Trophoblast cell (in vitro differentiated cells and primary cell): Measurements from ENCODE around the gene PAGE3. TPM values are rescaled to one million over a fixed set of nuclear protein-coding genes. Genes with fewer than 3 reads are reported as not detected.

Experiments
- DNase-seq, 2 donors: peaks; one replicate each; pipeline ENCODE4 v3.0.0-alpha.2; 2016
- H2AFZ ChIP-seq: 2 replicates; pipeline ENCODE4 v1.6.1; 2013; ENCODE audit warnings: low read length, moderate library complexity, mild to moderate bottlenecking; ENCODE audit not compliant: insufficient read depth, poor library complexity
- H2AK5ac ChIP-seq: 2 replicates; pipeline ENCODE4 v1.6.1; 2013; ENCODE audit warnings: mild to moderate bottlenecking, low read length
- H2BK120ac ChIP-seq: 2 replicates; pipeline ENCODE4 v1.6.1; 2013; ENCODE audit warnings: low read length, mild to moderate bottlenecking, moderate library complexity; ENCODE audit not compliant: insufficient read depth, poor library complexity
- H2BK12ac ChIP-seq: 2 replicates; pipeline ENCODE4 v1.6.1; 2013; ENCODE audit warnings: mild to moderate bottlenecking, low read length, moderate library complexity
- H2BK5ac ChIP-seq: 2 replicates; pipeline ENCODE4 v1.6.1; 2013; ENCODE audit warnings: low read length, low read depth, moderate library complexity, mild to moderate bottlenecking; ENCODE audit not compliant: poor library complexity
- H3K14ac ChIP-seq: 2 replicates; pipeline ENCODE4 v1.6.1; 2013; ENCODE audit warnings: mild to moderate bottlenecking, low read length
- H3K18ac ChIP-seq: 2 replicates; pipeline ENCODE4 v1.6.1; 2013; ENCODE audit warnings: mild to moderate bottlenecking, low read length
- H3K23ac ChIP-seq: 2 replicates; pipeline ENCODE4 v1.6.1; 2013; ENCODE audit warnings: low read length
- H3K27ac ChIP-seq: 2 replicates; pipeline ENCODE4 v1.5.1; 2013; ENCODE audit warnings: low read depth, mild to moderate bottlenecking, inconsistent platforms, low read length, moderate library complexity
- H3K27me3 ChIP-seq: 2 replicates; pipeline ENCODE4 v1.6.1; 2013; ENCODE audit warnings: inconsistent platforms, mild to moderate bottlenecking, low read length, moderate library complexity; ENCODE audit not compliant: insufficient read depth
- H3K36me3 ChIP-seq, 2 experiments: 1 replicate in 1 of 2; 2 replicates in 1 of 2; pipeline ENCODE4 v1.6.1; 2013; ENCODE audit warnings: low read length in 2 of 2, mild to moderate bottlenecking in 2 of 2, moderate library complexity in 1 of 2; ENCODE audit not compliant: insufficient read depth in 2 of 2, control insufficient read depth in 1 of 2
- H3K4ac ChIP-seq: 2 replicates; pipeline ENCODE4 v1.6.1; 2013; ENCODE audit warnings: low read depth, mild to moderate bottlenecking, low read length, moderate library complexity
- H3K4me1 ChIP-seq, 2 experiments: 1 replicate in 1 of 2; 2 replicates in 1 of 2; pipeline ENCODE4 v1.6.1; 2013; ENCODE audit warnings: low read length in 2 of 2, mild to moderate bottlenecking in 2 of 2, moderate library complexity in 1 of 2; ENCODE audit not compliant: insufficient read depth in 2 of 2, control insufficient read depth in 1 of 2
- H3K4me2 ChIP-seq: 2 replicates; pipeline ENCODE4 v1.6.1; 2013; ENCODE audit warnings: inconsistent platforms, mild to moderate bottlenecking, low read length, moderate library complexity
- H3K4me3 ChIP-seq: 2 replicates; pipeline ENCODE4 v1.5.1; 2013; ENCODE audit warnings: mild to moderate bottlenecking, low read depth, low read length, inconsistent platforms
- H3K79me1 ChIP-seq: one replicate; pipeline ENCODE4 v1.6.1; 2013; ENCODE audit warnings: low read length
- H3K79me2 ChIP-seq: 2 replicates; pipeline ENCODE4 v1.6.1; 2013; ENCODE audit warnings: low read length, mild to moderate bottlenecking; ENCODE audit not compliant: control insufficient read depth, insufficient read depth, poor library complexity
- H3K9ac ChIP-seq: 2 replicates; pipeline ENCODE4 v1.6.1; 2013; ENCODE audit warnings: mild to moderate bottlenecking, low read length
- H3K9me3 ChIP-seq: 2 replicates; pipeline ENCODE4 v1.6.1; 2013; ENCODE audit warnings: low read depth, mild to moderate bottlenecking, control low read depth, inconsistent platforms, low read length; ENCODE audit not compliant: insufficient read depth
- H4K12ac ChIP-seq: 2 replicates; pipeline ENCODE4 v1.6.1; 2013; ENCODE audit warnings: low read depth, mild to moderate bottlenecking, low read length, moderate library complexity
- H4K8ac ChIP-seq: 2 replicates; pipeline ENCODE4 v1.6.1; 2013; ENCODE audit warnings: low read depth, mild to moderate bottlenecking, low read length, moderate library complexity
- H4K91ac ChIP-seq: one replicate; pipeline ENCODE4 v1.6.1; 2013; ENCODE audit warnings: low read depth, mild to moderate bottlenecking, low read length, moderate library complexity
- WGBS: extraction: QIAGEN DNeasy Blood & Tissue Kit; methylation state at CpG from one replicate; pipeline ENCODE4 v1.1.7; 2013; ENCODE audit warnings: missing lambda C conversion rate; ENCODE audit not compliant: insufficient read length, insufficient coverage; ENCODE audit errors: extremely low coverage; 5-methylcytosine and 5-hydroxymethylcytosine counted together
- polyA plus RNA-seq: library from polyadenylated mRNA; stranded (reverse); fragments of 200-250 nt; gene quantifications from 2 replicates; pipeline ENCODE4 v1.2.3, GENCODE V29; 2013

The PAGE3 gene, protein sequence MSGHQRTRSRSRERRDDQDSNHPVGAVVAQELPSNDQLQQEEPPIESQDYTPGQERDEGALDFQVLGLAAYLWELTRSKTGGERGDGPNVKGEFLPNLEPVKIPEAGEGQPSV
- not detected in 2 replicates for polyA plus RNA-seq

DNA sequence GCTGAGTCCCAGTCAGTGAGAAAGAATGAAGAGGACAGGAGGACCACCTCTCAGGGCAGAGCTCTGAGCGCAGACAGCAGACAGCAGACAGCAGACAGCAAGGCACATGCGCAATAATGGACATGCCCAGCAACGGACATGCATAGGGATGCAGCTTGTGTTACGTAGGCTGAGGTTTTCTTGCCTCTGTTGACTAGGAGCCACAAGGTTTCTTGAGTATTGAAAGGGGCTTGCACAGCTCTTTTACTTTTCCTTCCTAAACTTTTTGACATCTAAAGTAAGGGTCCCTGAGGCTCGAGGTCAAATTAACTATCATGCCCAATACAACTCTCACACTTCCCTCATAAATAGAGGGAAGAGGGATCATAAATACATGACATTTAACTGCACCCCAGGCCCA, at the start of gene PAGE3:
TSS of gene PAGE3 (minus strand) at position 101 of the 400 bp plus-strand sequence. CDS start 1,013 bp downstream, outside the sequence.
- Histone ChIP-seq H2BK120ac (no peak within 1 kb of the TSS), H3K36me3 (no peaks in the 10 kb centered on the region), H4K12ac (no peak within 1 kb of the TSS), H3K4me1 (no peaks in the 10 kb centered on the region), H3K27ac (no peak within 1 kb of the TSS), H4K91ac (no peak within 1 kb of the TSS), H3K9me3 (peaks cover 6% of the 10 kb centered on the region), H3K4me3 (no peak within 1 kb of the TSS), H3K18ac (no peak within 1 kb of the TSS), H2BK5ac (no peak within 1 kb of the TSS), H3K9ac (no peak within 1 kb of the TSS), H3K79me2 (no peaks in the 10 kb centered on the region), H3K79me1 (no peaks in the 10 kb centered on the region), H3K4ac (no peak within 1 kb of the TSS), H3K14ac (no peak within 1 kb of the TSS), H4K8ac (no peak within 1 kb of the TSS), H2AK5ac (no peak within 1 kb of the TSS), H2BK12ac (no peak within 1 kb of the TSS), H3K23ac (no peak within 1 kb of the TSS), H2AFZ (no peak within 1 kb of the TSS), H3K4me2 (no peak within 1 kb of the TSS), H3K27me3 (no peaks in the 10 kb centered on the region)
- WGBS: no CpG with 5 or more reads among the region's 5 CpGs
- no peak for DNase-seq

DNA sequence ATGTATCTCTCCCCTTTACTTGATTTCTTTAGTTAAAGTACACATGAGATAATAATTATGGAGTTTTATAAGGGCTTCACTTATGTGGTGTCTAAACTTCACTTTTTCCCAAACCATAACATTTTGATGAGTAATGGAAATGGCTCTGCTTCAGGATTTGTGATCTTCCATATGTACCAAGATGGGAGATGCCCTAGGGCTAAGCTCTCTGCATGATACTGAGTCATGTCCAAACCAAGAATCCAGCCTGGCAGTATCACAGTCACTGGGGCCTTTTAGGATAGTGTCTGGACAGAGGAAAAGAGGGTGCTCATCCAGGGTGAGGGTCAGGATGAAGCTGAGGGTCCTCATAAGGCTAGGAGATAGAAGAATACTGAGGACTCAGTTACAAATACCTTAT, 47.9 kb upstream of the PAGE3 start:
- no peaks in the 10 kb centered on the region for H3K79me2 ChIP-seq
- no peak overlapping the region for H3K4me3 ChIP-seq
- no peak overlapping the region for H2AK5ac ChIP-seq
- no peak overlapping the region for H3K23ac ChIP-seq
- no peak overlapping the region for H4K8ac ChIP-seq
- H3K79me1 ChIP-seq: no peaks in the 10 kb centered on the region
- H3K14ac ChIP-seq: no peak overlapping the region
- no peaks in the 10 kb centered on the region for H3K27me3 ChIP-seq
- H2BK5ac ChIP-seq: no peak overlapping the region
- no peak overlapping the region for H3K9ac ChIP-seq
- no peak overlapping the region for H3K27ac ChIP-seq
- H3K4ac ChIP-seq: no peak overlapping the region
- no peak overlapping the region for H3K4me2 ChIP-seq
- no peak overlapping the region for H2AFZ ChIP-seq
- H4K12ac ChIP-seq: no peak overlapping the region
- no peak overlapping the region for H2BK120ac ChIP-seq
- no peaks in the 10 kb centered on the region for H3K9me3 ChIP-seq
- H3K4me1 ChIP-seq: no peaks in the 10 kb centered on the region
- H2BK12ac ChIP-seq: no peak overlapping the region
- H3K18ac ChIP-seq: no peak overlapping the region
- DNase-seq: peak in 1 of 2 donors; percentile 4
- no peaks in the 10 kb centered on the region for H3K36me3 ChIP-seq
- H4K91ac ChIP-seq: no peak overlapping the region

DNA sequence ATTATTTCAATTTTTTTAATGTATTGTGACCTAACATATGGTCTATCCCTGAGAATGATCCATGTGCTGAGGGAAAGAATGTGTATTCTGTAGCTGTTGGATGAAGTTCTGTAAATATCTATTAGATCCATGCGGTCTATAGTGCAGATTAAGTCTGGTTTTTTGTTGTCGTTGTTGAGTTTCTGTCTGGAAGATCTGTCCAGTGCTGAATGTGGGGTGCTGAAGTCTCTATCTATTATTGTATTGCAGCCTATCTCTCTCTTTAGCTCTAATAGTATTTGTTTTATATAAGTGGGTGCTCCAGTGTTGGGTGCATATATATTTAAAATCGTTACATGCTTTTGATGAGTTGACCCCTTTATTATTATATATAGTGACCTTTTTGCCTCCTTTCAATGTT, 26.2 kb upstream of the PAGE3 start:
- no peak overlapping the region for H3K9ac ChIP-seq
- H3K9me3 ChIP-seq: no peaks in the 10 kb centered on the region
- H3K4ac ChIP-seq: no peak overlapping the region
- no peak overlapping the region for H3K23ac ChIP-seq
- H3K4me2 ChIP-seq: no peak overlapping the region
- no peaks in the 10 kb centered on the region for H3K27me3 ChIP-seq
- H2BK120ac ChIP-seq: no peak overlapping the region
- no peak overlapping the region for H3K27ac ChIP-seq
- H2BK12ac ChIP-seq: no peak overlapping the region
- no peak overlapping the region for H4K91ac ChIP-seq
- H3K79me2 ChIP-seq: no peaks in the 10 kb centered on the region
- no peak overlapping the region for H3K18ac ChIP-seq
- no peak overlapping the region for H4K12ac ChIP-seq
- no peaks in the 10 kb centered on the region for H3K79me1 ChIP-seq
- H3K36me3 ChIP-seq: no peaks in the 10 kb centered on the region
- H2AK5ac ChIP-seq: no peak overlapping the region
- H2BK5ac ChIP-seq: no peak overlapping the region
- no peaks in the 10 kb centered on the region for H3K4me1 ChIP-seq
- H4K8ac ChIP-seq: no peak overlapping the region
- H3K14ac ChIP-seq: no peak overlapping the region
- DNase-seq: no peak
- no CpG with 5 or more reads among the region's 3 CpGs for WGBS
- no peak overlapping the region for H3K4me3 ChIP-seq
- no peak overlapping the region for H2AFZ ChIP-seq

DNA sequence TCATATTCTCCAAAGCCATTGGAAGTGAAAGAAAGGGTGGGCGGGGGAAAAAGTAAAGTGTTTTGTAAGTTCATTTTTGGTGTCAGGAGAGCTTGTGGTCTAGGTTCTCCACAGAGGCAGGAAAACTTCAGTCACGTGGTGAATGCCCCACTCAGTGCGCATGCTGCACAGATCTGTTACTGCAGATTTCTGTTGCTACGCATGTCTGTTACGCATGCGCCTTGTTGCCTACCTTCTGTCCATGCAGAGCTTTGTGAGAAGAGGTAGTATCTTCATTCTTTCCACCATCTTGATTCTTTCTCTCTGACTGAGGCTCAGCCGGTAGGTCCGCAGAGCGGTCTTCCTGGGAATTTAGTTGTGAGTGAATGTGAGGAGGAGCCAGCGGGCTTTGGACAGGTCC, 15.1 kb upstream of the PAGE3 start:
- Histone ChIP-seq H3K4me3 (no peak overlapping the region), H2BK5ac (no peak overlapping the region), H4K12ac (no peak overlapping the region), H4K8ac (no peak overlapping the region), H2BK12ac (no peak overlapping the region), H2AFZ (no peak overlapping the region), H3K79me2 (no peaks in the 10 kb centered on the region), H3K4me2 (no peak overlapping the region), H3K4ac (no peak overlapping the region), H3K9ac (no peak overlapping the region), H3K23ac (no peak overlapping the region), H2AK5ac (no peak overlapping the region), H3K27ac (no peak overlapping the region), H3K14ac (no peak overlapping the region), H2BK120ac (no peak overlapping the region), H3K9me3 (peaks cover 10% of the 10 kb centered on the region), H3K36me3 (no peaks in the 10 kb centered on the region), H3K79me1 (no peaks in the 10 kb centered on the region), H3K4me1 (no peaks in the 10 kb centered on the region), H4K91ac (no peak overlapping the region), H3K18ac (no peak overlapping the region), H3K27me3 (no peaks in the 10 kb centered on the region)
- WGBS: no CpG with 5 or more reads among the region's 10 CpGs
- DNase-seq: no peak
